H1 (cell line): ENCODE data around the gene CRHR1.

Experiments
- ATF2 ChIP-seq: IDR thresholded peaks from 2 replicates; pipeline ENCODE4 v1.6.1; 2012; ENCODE audit warnings: low read length, inconsistent platforms
- CTCF ChIP-seq, 3 experiments: IDR thresholded peaks; 1 replicate in 2 of 3; 2 replicates in 1 of 3; pipeline versions ENCODE4 v1.5.1 to v1.6.1; 2011; ENCODE audit warnings: low read length in 3 of 3, mild to moderate bottlenecking in 3 of 3, inconsistent platforms in 2 of 3, low read depth in 1 of 3, moderate library complexity in 1 of 3; ENCODE audit not compliant: insufficient read depth in 1 of 3; ENCODE audit errors: control extremely low read depth in 1 of 3
- EGR1 ChIP-seq: IDR thresholded peaks from 2 replicates; pipeline ENCODE4 v1.6.1; 2011; ENCODE audit warnings: low read depth, low read length, borderline replicate concordance
- EZH2 ChIP-seq: fragments of 200-600 bp; sonication (generic); IDR thresholded peaks from 2 replicates; pipeline ENCODE4 v1.7.1; 2012; ENCODE audit warnings: low read depth, mild to moderate bottlenecking, moderate library complexity, low read length, inconsistent platforms; ENCODE audit not compliant: severe bottlenecking
- MAX ChIP-seq: IDR thresholded peaks from 2 replicates; pipeline ENCODE4 v1.6.1; 2012; ENCODE audit warnings: inconsistent platforms
- POLR2A ChIP-seq, 2 experiments: IDR thresholded peaks; 1 replicate in 1 of 2; 2 replicates in 1 of 2; pipeline ENCODE4 v1.6.1; 2011; ENCODE audit warnings: low read depth in 2 of 2, low read length in 2 of 2, mild to moderate bottlenecking in 2 of 2; ENCODE audit errors: control extremely low read depth in 1 of 2
- SUZ12 ChIP-seq: fragments of 200-600 bp; sonication (generic); IDR thresholded peaks from 2 replicates; pipeline ENCODE4 v1.6.1; 2012; ENCODE audit warnings: mild to moderate bottlenecking, inconsistent platforms, low read length, moderate library complexity, mixed read lengths

- no peak for TF ChIP-seq EZH2
- no peak for TF ChIP-seq ATF2
- no peak for TF ChIP-seq EGR1
- TF ChIP-seq CTCF (IDR thresholded peaks at IDR 0.05; ENCODE audit: control extremely low read depth in 1 of 3, insufficient read depth in 1 of 3, low read depth in 1 of 3, low read length in 3 of 3), result no peak
- TF ChIP-seq SUZ12, result no peak
- no peak for TF ChIP-seq POLR2A (IDR thresholded peaks at IDR 0.05; ENCODE audit: control extremely low read depth in 1 of 2, low read depth in 2 of 2, low read length in 2 of 2)
- TF ChIP-seq MAX, result no peak
Observed at GRCh38 chr17:45850468-45850867, 66.3 kb downstream of the CRHR1 start.
